GM12892 (cell line): ENCODE results near the gene DISP3.

ENCODE experiments used
- DNase-seq: peaks from one replicate; pipeline ENCODE4 v3.0.0; 2011; ENCODE audit not compliant: insufficient read length
- FAIRE-seq: peaks from 2 replicates; lab custom pipeline; 2011; peaks lifted over from hg19 to GRCh38; lab: Jason Lieb, UNC
- POLR2A ChIP-seq: IDR thresholded peaks from 2 replicates; pipeline ENCODE4 v1.6.1; 2011; ENCODE audit warnings: low read depth, low read length, control low read depth
- POLR2AphosphoS5 ChIP-seq: IDR thresholded peaks from 2 replicates; pipeline ENCODE4 v1.6.1; 2011; ENCODE audit warnings: low read depth, low read length, control low read depth
- TAF1 ChIP-seq: IDR thresholded peaks from 2 replicates; pipeline ENCODE4 v1.6.1; 2011; ENCODE audit warnings: low read depth, mild to moderate bottlenecking, control low read depth, low read length, borderline replicate concordance

The DISP3 gene

GRCh38 chr1:11529763-11530730 is 51.1 kb downstream of the DISP3 start:
- no peak for TF ChIP-seq POLR2A
- TF ChIP-seq POLR2AphosphoS5 = no peak
- no peak for TF ChIP-seq TAF1

GRCh38 chr1:11530731-11531311 is 51.9 kb downstream of the DISP3 start:
- no peak for FAIRE-seq
- no peak for TF ChIP-seq POLR2AphosphoS5
- no peak for TF ChIP-seq TAF1
- TF ChIP-seq POLR2A = no peak
- no peak for DNase-seq

More at GRCh38 chr1:11529763-11530730, 51.1 kb downstream of the DISP3 start:
- FAIRE-seq = no peak
- DNase-seq = no peak

GRCh38 chr1:11531314-11531870 is 52.4 kb downstream of the DISP3 start:
- no peak for DNase-seq
- FAIRE-seq = no peak
- TF ChIP-seq POLR2A (no peak), POLR2AphosphoS5 (no peak), TAF1 (no peak)

GRCh38 chr1:11531943-11532342 is 53.0 kb downstream of the DISP3 start:
- no peak for FAIRE-seq
- no peak for DNase-seq
- TF ChIP-seq POLR2AphosphoS5 (no peak), POLR2A (no peak), TAF1 (no peak)

GRCh38 chr1:11533790-11534787 is 55.1 kb downstream of the DISP3 start:
- no peak for DNase-seq
- FAIRE-seq = no peak
- TF ChIP-seq POLR2AphosphoS5 = no peak
- TF ChIP-seq TAF1 = no peak
- TF ChIP-seq POLR2A = no peak

- no peak for TF ChIP-seq POLR2AphosphoS5
- FAIRE-seq (no peak), DNase-seq (no peak)
Measured at GRCh38 chr1:11534846-11535245, 55.9 kb downstream of the DISP3 start.

GRCh38 chr1:11535316-11535715 is 56.4 kb downstream of the DISP3 start:
- no peak for FAIRE-seq
- TF ChIP-seq POLR2AphosphoS5 (no peak), POLR2A (no peak), TAF1 (no peak)
- DNase-seq = no peak

- FAIRE-seq (no peak), DNase-seq (no peak)
- TF ChIP-seq POLR2AphosphoS5 (no peak), POLR2A (no peak), TAF1 (no peak)
Measured at GRCh38 chr1:11535761-11536572, 57.0 kb downstream of the DISP3 start.

GRCh38 chr1:11536573-11537379 is 57.8 kb downstream of the DISP3 start:
- DNase-seq (no peak), FAIRE-seq (no peak)
- TF ChIP-seq TAF1 (no peak), POLR2AphosphoS5 (no peak), POLR2A (no peak)
